Hematopoietic multipotent progenitor cell treated with erythropoietin and hydrocortisone succinate and interleukin-3 and kit ligand, for 8 days (in vitro differentiated cells): ENCODE results near the gene N4BP2L2.

Experiments used
- DNase-seq: peaks from one replicate; pipeline ENCODE4 v3.0.0-alpha.2; 2015

N4BP2L2 gene

GRCh38 chr13:32456591-32456990 lies 82.0 kb downstream of the N4BP2L2 start:
- DNase-seq = no peak

GRCh38 chr13:32455594-32455903 lies 83.0 kb downstream of the N4BP2L2 start:
- no peak for DNase-seq

GRCh38 chr13:32454886-32455593 lies 83.6 kb downstream of the N4BP2L2 start:
- DNase-seq = no peak

DNA sequence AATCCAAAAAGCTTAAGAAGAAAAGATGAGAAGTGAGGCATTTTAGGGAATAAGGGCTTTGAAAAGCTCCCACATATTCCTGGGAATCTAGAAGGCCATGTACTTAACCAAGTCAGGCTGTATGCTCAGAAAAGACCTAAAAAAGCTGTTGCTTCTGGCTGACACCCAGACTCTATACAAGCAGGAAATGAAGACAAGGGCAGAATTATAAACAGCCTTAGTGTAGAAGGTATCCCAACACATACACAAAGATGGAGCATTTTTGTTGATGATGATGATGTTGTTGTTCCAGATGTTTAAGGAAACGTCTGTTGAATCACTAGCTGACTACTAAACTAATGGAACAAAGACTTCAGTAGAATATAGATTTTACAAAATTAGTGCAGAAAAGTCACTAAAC lies 84.6 kb downstream of the N4BP2L2 start:
- DNase-seq = no peak

- DNase-seq = no peak
Observed at GRCh38 chr13:32448972-32449371, 89.6 kb downstream of the N4BP2L2 start.

DNA sequence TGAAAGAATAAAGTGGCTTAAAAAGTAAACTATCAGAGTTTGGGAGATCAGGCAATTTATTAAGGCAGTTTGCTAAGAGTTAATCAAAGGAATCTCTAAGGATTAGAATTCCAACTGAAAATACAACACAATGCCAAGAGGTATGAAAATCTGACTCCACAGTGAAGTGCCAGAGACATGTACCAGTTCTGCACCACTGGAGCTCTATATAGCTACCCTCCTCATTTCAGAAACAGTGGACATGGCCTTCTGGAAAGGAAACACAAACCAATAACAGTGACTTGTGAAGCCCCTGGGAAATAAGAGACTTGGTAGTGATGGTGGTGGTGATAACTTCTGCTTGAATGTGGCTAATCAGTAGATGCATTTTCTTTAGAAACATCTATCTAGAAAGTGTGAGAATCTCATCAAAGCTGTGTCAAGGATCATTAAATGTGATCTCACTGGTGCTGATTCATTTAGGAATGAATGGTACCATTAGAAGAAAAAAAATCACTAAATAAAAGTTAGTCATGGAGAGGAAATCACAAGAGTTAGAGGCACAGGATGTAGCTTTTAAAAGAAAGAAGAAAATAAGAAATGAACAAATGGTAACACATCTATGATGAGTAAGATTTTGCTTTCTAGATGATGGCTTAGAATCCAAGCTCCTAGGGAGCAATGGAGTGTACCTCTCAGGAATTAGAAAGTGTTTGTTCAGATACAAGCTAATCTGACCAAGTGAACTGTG lies 90.5 kb downstream of the N4BP2L2 start:
- DNase-seq = no peak

GRCh38 chr13:32446773-32447465 lies 91.7 kb downstream of the N4BP2L2 start:
- DNase-seq = no peak

- DNase-seq = no peak
Observed at GRCh38 chr13:32446220-32446619, 92.4 kb downstream of the N4BP2L2 start.

DNA sequence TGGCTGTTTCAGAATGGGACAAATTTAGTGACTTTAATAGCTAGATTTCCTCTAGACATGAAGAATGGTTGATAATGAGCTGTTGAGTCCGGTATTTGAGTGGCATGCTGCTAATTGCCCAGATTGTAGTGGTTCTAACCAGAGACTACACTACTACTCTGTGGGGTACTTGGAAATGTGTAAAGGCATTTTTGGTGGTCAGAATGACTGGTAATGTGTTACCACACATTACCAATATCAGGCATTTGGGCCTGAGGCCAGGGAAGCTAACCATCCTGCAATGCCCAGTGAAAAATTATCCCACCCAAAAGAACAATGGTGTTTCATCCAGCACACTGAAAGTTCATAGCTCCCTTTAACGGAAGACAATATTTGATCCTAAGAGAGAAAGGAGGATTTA lies 93.1 kb downstream of the N4BP2L2 start:
- no peak for DNase-seq

GRCh38 chr13:32443111-32443510 lies 95.5 kb downstream of the N4BP2L2 start:
- DNase-seq = peak; percentile 75

GRCh38 chr13:32438871-32439270 lies 99.7 kb downstream of the N4BP2L2 start:
- DNase-seq = no peak

GRCh38 chr13:32432856-32433255 lies 105.7 kb downstream of the N4BP2L2 start:
- peak; percentile 54 for DNase-seq

DNA sequence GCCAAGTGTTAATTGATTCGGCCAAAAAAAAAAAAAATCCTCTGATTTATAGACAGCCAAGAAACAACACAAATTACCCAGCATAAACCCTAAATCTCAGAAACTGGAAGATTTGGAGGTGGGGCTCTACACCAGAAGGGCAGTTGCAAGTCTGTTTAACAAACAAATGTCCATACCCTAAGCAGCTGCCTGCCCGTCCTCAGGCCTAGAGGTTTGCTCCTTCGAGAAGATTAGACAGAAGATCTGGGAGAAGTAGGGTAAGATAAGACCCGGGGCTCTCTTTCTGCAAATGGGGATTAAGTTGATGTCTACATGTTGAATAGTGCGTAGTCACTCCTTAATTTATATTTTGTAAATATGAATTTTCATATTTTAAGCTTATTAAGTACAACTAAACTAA lies 107.2 kb downstream of the N4BP2L2 start:
- peak; percentile 56 for DNase-seq

GRCh38 chr13:32430018-32430747 lies 108.4 kb downstream of the N4BP2L2 start:
- peak; percentile 23 for DNase-seq

GRCh38 chr13:32429433-32429909 lies 109.1 kb downstream of the N4BP2L2 start:
- DNase-seq = no peak

GRCh38 chr13:32428581-32429432 lies 109.8 kb downstream of the N4BP2L2 start:
- DNase-seq = peak; percentile 61

- DNase-seq = peak; percentile 85
Observed at GRCh38 chr13:32427852-32428580, 110.6 kb downstream of the N4BP2L2 start, which contains the start of gene N4BP2L1. N4BP2L1 (minus strand) TSS chr13:32428130; CDS start chr13:32428082, 48 bp downstream.

GRCh38 chr13:32426990-32427851 lies 111.4 kb downstream of the N4BP2L2 start:
- peak; percentile 41 for DNase-seq

DNA sequence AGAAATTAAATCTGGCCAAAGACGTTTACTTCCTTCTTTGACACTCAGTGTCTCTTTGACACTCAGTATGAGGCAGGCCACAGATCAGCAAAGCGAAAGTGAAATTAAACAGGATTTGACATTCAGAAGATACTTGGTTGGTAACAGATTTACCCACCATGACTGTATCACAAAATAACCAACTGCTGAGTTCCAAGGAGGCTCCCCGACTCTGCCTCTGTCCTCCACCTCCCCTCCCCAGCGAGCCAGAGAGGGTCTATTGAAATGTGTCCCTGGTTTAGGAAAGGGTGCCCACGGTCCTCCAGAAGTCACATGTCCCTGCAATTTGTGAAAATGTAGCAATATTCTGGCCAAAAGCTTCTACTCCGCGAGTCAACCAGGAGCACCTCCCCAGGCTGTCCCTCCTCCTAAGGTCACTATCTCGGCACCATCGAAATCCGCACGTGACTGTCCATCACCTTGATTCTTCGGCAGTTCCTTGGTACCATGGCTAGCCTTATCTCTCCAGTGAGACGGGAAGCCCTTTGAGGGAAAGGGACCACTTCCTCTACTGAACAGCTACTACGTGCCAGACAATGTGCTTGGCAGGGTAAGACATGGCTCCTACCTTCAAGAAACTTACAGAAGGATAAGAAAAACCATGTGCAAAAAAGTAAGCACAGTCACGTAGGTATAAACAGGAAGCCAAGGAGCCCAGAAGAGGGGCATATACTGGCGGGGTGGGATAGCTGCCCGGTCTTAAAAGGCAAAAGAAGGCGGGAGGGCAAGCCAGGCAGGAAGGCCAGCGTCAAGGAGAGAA lies 112.2 kb downstream of the N4BP2L2 start:
- peak; percentile 72 for DNase-seq
